HepG2 (cell line): Measurements from ENCODE around the gene CPPED1. TPM values are rescaled to one million over a fixed set of nuclear protein-coding genes. Genes with fewer than 3 reads are reported as not detected.

Experiments
- EP300 ChIP-seq, 3 experiments: sonication (generic) in 1 of 3; formaldehyde crosslinking in 1 of 3; IDR thresholded peaks; 2 replicates each; pipeline versions ENCODE4 v1.5.1 to v1.6.1; 2011 to 2020; ENCODE audit warnings: low read depth in 2 of 3, low read length in 2 of 3, borderline replicate concordance in 1 of 3, improper control_type of control experiment in 1 of 3, mild to moderate bottlenecking in 1 of 3, missing genetic modification reagents in 1 of 3, moderate library complexity in 1 of 3
- HDAC2 ChIP-seq: sonication (generic); formaldehyde crosslinking; IDR thresholded peaks from 2 replicates; pipeline ENCODE4 v1.4.0; 2020; ENCODE audit warnings: missing genetic modification reagents
- MED1 ChIP-seq: sonication (generic); formaldehyde crosslinking; IDR thresholded peaks from 2 replicates; pipeline ENCODE4 v1.4.0; 2020; ENCODE audit warnings: missing genetic modification reagents
- PATZ1 ChIP-seq: sonication (generic); formaldehyde crosslinking; IDR thresholded peaks from 2 replicates; pipeline ENCODE4 v1.4.0; 2020; ENCODE audit warnings: missing genetic modification reagents
- SP4 ChIP-seq: sonication (generic); formaldehyde crosslinking; IDR thresholded peaks from 2 replicates; pipeline ENCODE4 v1.8.1; 2023; ENCODE audit warnings: mild to moderate bottlenecking, missing genetic modification reagents
- ZBTB20 ChIP-seq: sonication (generic); formaldehyde crosslinking; IDR thresholded peaks from 2 replicates; pipeline ENCODE4 v1.8.1; 2023; ENCODE audit warnings: missing genetic modification reagents, low read depth, mild to moderate bottlenecking, borderline replicate concordance
- ZFX ChIP-seq: sonication (generic); formaldehyde crosslinking; IDR thresholded peaks from 2 replicates; pipeline ENCODE4 v1.4.0; 2020; ENCODE audit warnings: mild to moderate bottlenecking, low read depth, missing genetic modification reagents, moderate library complexity
- ZNF17 ChIP-seq: sonication (generic); formaldehyde crosslinking; IDR thresholded peaks from 2 replicates; pipeline ENCODE4 v1.5.0; 2020; ENCODE audit warnings: mild to moderate bottlenecking, missing genetic modification reagents
- ZNF350 ChIP-seq: sonication (generic); formaldehyde crosslinking; IDR thresholded peaks from 2 replicates; pipeline ENCODE4 v1.4.0; 2020; ENCODE audit warnings: mild to moderate bottlenecking, low read depth, missing genetic modification reagents, borderline replicate concordance
- ZNF441 ChIP-seq: sonication (generic); formaldehyde crosslinking; IDR thresholded peaks from 2 replicates; pipeline ENCODE4 v1.7.0; 2021; ENCODE audit warnings: missing genetic modification reagents, borderline replicate concordance
- ZNF513 ChIP-seq: sonication (generic); formaldehyde crosslinking; conservative IDR thresholded peaks from 2 replicates; pipeline ENCODE4 v1.5.0; 2020; ENCODE audit warnings: missing genetic modification reagents
- polyA plus RNA-seq, 8 experiments: library from polyadenylated mRNA; depleted of rRNA in 3 of 8; stranded (reverse) in 7 of 8; unstranded in 1 of 8; fragments of >200 nt; fragmentation: Illumina TruSeq in 4 of 8; extraction: Trizol in 4 of 8; gene quantifications; 2 replicates each; pipeline versions ENCODE4 v1.2.1 to v1.2.3, GENCODE V29; 2011 to 2016; ENCODE audit warnings: low read depth in 4 of 8, missing spikeins in 1 of 8, mixed read lengths in 1 of 8; ENCODE audit not compliant: insufficient read depth in 1 of 8
- total RNA-seq, 5 experiments: library from RNA; depleted of rRNA; stranded (reverse); fragments of >200 nt; fragmentation: Illumina TruSeq; extraction: Trizol; gene quantifications; 2 replicates each; pipeline ENCODE4 v1.2.3, GENCODE V29; 2016; ENCODE audit warnings: low read depth in 1 of 5
- TF ChIP-seq, protein P1 (sequence below): sonication (generic); formaldehyde crosslinking; IDR thresholded peaks from 2 replicates; pipeline ENCODE4 v1.4.0; 2020; ENCODE audit warnings: missing genetic modification reagents
- TF ChIP-seq, protein P2 (sequence below): sonication (generic); formaldehyde crosslinking; conservative IDR thresholded peaks from 2 replicates; pipeline ENCODE4 v1.4.0; 2020; ENCODE audit warnings: mild to moderate bottlenecking, missing genetic modification reagents, moderate library complexity

The CPPED1 gene
- total and polyA plus RNA-seq, 2 of the 13 experiments (the other 11 are each of a cell fraction or from before 2014, with no cell fraction given) = 66.6 to 71.3 TPM

DNA sequence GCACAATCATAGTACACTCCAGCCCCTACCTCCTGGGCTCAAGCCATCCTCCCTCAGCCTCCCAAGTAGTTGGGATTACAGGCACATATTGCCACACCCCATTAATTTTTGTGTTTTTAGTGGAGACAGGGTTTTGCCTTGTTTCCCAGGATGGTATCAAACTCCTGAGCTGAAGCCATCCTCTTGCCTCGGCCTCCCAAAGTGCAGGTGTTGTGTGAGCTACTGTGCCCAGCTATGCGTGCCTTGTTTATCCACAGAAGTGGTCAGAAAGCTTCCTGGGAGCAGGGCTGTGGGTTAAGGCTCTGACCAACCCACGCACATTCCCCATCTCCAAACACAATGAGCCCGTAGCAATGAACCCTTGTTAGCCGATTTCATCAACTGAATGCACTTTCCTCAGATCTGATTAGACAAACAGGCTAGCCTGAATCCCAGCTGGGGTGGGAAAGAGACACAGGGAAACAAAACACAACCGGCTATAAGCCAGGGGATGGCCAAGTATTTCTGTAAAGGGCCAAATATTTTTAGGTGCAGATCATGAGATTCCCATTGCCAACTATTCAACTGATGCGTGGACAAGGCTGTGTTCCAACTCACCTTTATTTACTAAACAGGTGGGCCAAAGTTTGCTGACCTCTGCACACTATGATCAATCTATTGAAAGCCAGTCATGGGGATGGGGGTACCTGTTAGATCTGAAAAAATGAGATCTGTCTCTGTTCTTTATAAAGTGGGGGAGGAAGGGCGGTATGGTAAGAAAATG lies 193.6 kb downstream of the CPPED1 start (continued):
- TF ChIP-seq, protein P1, sequence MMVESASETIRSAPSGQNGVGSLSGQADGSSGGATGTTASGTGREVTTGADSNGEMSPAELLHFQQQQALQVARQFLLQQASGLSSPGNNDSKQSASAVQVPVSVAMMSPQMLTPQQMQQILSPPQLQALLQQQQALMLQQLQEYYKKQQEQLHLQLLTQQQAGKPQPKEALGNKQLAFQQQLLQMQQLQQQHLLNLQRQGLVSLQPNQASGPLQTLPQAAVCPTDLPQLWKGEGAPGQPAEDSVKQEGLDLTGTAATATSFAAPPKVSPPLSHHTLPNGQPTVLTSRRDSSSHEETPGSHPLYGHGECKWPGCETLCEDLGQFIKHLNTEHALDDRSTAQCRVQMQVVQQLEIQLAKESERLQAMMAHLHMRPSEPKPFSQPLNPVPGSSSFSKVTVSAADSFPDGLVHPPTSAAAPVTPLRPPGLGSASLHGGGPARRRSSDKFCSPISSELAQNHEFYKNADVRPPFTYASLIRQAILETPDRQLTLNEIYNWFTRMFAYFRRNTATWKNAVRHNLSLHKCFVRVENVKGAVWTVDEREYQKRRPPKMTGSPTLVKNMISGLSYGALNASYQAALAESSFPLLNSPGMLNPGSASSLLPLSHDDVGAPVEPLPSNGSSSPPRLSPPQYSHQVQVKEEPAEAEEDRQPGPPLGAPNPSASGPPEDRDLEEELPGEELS (CRISPR knock-in tag) = peak; percentile 68
- TF ChIP-seq ZBTB20 (CRISPR knock-in tag) (0 out of 2 replicates have a peak, but pooled peaks have one; percentile 18), ZNF17 (CRISPR knock-in tag) (no peak), ZNF441 (CRISPR knock-in tag) (peak; percentile 84; the same call in 1 of the 2 replicates), SP4 (CRISPR knock-in tag) (peak; percentile 56), ZFX (CRISPR knock-in tag) (0 out of 2 replicates have a peak, but pooled peaks have one; percentile 23), ZNF513 (0 out of 2 replicates have a peak, but pooled peaks have one; percentile 63), ZNF350 (peak; percentile 60; the same call in 1 of the 2 replicates), HDAC2 (CRISPR knock-in tag) (peak; percentile 43; the same call in 1 of the 2 replicates), MED1 (CRISPR knock-in tag) (peak; percentile 78), PATZ1 (CRISPR knock-in tag) (0 out of 2 replicates have a peak, but pooled peaks have one; percentile 23), EP300 (IDR thresholded peaks at IDR 0.05; ENCODE audit: low read depth in 2 of 2, low read length in 2 of 2) (no peak), EP300 (CRISPR knock-in tag; IDR thresholded peaks at IDR 0.05; ENCODE audit: borderline replicate concordance) (peak; percentile 68)
- TF ChIP-seq, protein P2, sequence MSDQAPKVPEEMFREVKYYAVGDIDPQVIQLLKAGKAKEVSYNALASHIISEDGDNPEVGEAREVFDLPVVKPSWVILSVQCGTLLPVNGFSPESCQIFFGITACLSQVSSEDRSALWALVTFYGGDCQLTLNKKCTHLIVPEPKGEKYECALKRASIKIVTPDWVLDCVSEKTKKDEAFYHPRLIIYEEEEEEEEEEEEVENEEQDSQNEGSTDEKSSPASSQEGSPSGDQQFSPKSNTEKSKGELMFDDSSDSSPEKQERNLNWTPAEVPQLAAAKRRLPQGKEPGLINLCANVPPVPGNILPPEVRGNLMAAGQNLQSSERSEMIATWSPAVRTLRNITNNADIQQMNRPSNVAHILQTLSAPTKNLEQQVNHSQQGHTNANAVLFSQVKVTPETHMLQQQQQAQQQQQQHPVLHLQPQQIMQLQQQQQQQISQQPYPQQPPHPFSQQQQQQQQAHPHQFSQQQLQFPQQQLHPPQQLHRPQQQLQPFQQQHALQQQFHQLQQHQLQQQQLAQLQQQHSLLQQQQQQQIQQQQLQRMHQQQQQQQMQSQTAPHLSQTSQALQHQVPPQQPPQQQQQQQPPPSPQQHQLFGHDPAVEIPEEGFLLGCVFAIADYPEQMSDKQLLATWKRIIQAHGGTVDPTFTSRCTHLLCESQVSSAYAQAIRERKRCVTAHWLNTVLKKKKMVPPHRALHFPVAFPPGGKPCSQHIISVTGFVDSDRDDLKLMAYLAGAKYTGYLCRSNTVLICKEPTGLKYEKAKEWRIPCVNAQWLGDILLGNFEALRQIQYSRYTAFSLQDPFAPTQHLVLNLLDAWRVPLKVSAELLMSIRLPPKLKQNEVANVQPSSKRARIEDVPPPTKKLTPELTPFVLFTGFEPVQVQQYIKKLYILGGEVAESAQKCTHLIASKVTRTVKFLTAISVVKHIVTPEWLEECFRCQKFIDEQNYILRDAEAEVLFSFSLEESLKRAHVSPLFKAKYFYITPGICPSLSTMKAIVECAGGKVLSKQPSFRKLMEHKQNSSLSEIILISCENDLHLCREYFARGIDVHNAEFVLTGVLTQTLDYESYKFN (CRISPR knock-in tag) = peak; percentile 47; the same call in 1 of the 2 replicates
